T-helper 1 cell treated with Interleukin-12 subunit alpha and Interleukin-12 subunit beta and Interleukin-4 antibody, amounts not matched to agents 30 ng/mL and 1 ng/mL, for 36 hours (primary cell): ENCODE data around the gene GYS1. TPM values are rescaled to one million over a fixed set of nuclear protein-coding genes. Genes with fewer than 3 reads are reported as not detected.

ENCODE experiments used
- intact Hi-C: fragments of 100-400 bp; cut with micrococcal nuclease; formaldehyde crosslinking; loops from one replicate; pipeline ENCODE4 v1.15.1; 2024
- total RNA-seq: library from RNA; stranded (reverse); gene quantifications from 2 replicates; pipeline ENCODE4 v1.2.3, GENCODE V29; 2022

Gene GYS1
- total RNA-seq, 1 donor from 2014 or later, result 76.2 TPM

- intact Hi-C loops, result loop anchor here (1.0 to 5.0 kb wide), 3 partner anchors 39 to 110 kb away; partner anchors contain the start of genes C19orf73, CGB7 and PPFIA3
Observed at GRCh38 chr19:49018388-49019241, 25.5 kb upstream of the GYS1 start.

DNA sequence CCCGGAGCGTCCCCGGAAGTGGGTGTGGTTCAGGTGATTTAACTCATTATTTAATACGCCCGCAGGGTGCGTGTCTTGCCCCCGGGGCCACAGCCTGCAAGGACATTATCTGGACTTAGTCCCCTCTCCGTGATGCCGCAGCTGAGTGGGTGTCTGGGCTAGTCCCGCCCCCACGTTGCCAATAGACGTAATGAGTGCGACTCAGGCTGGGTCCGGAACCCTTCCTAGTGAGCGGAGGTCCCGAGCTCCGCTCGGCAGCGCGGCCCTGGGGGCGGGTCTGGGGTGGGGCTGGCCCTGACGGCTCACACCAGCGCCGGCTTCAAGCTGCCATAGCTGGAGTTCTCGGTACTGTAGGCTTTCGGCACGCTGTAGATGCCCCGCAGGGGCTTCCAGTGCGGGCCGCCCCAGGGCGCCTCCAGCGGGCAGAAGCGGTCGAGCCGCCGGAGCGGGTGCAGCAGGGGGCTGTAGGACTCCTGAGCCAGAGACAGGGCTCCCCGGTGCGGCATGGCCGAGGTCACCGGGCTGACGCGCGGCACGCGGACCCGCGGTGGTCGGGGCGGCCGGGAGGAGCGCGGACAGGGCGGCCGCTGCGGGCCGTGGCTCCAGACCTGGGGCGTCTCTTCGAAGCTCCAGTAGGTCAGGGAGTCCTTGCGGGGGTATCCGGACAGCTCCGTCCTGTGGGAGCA, 24.7 kb upstream of the GYS1 start:
- intact Hi-C loops, result loop anchor here (1.0 to 5.0 kb wide), 3 partner anchors 25 to 99 kb away; partner anchors contain the start of genes C19orf73, CGB7, GYS1 and PPFIA3

GRCh38 chr19:49017041-49017665, 24.0 kb upstream of the GYS1 start, which contains the start of gene LHB:
Gene LHB (minus strand): TSS chr19:49017091. CDS start chr19:49017081, 10 bp downstream.
- intact Hi-C loops, result loop anchor here (1.0 to 5.0 kb wide), 3 partner anchors 24 to 100 kb away; partner anchors contain the start of genes C19orf73, CGB7, GYS1 and PPFIA3

GRCh38 chr19:49016067-49016839, 23.1 kb upstream of the GYS1 start:
- intact Hi-C loops, result loop anchor here (5.0 kb wide), 2 partner anchors 41 to 101 kb away; partner anchors contain the start of genes C19orf73, CGB7 and PPFIA3

DNA sequence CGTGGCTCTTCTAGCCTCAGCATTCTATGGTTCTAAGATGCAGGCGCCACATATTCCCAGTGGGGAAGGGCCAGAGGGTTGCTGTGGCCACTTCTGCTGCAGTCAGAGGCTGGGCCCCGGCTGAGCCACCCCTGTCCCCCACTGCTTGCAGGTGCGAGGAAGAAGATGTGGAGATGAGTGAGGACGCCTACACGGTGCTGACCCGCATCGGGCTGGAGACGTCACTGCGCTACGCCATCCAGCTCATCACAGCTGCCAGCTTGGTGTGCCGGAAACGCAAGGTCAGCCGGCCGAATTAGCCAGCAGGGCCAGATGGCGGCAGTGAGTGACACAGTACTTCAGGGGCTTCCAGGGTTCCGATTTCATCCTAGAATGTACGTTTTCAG, 21.8 kb upstream of the GYS1 start:
- intact Hi-C loops, result loop anchor here (5.0 kb wide), 2 partner anchors 42 to 102 kb away; partner anchors contain the start of genes C19orf73, CGB7 and PPFIA3

DNA sequence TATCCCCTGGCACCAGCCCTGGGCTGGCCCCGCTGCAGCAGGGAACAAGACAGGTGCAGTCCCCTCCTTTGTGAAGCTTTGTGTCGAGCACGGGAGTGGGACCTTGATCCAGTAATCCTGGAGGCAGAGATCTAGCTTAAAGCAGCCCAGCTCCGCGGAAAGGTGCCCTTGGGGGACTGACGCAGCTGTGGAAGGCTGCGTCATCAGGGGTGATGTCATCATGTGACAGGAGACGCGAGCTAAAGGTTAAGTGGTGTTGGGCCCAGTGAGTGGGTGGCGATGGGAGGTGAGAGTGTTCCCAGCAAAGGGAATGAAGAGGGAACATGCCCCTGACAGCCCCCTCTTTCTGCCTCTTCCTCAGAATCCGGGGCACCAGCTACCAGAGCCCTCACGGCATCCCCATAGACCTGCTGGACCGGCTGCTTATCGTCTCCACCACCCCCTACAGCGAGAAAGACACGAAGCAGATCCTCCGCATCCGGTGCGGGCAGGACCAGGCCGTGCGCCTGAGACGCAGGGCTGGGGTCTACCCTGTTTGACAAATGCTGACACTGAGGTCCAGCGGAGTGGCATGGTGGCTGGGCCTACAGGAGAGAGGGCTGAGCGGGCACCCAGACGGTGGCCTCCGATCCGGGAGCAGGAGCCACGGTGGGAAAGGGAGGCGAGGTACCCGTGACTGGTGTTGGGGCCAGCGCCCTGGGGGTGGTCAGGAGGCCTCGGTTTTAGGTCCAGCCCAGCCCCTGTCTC, 21.2 kb upstream of the GYS1 start:
- intact Hi-C loops, result no loop called here

DNA sequence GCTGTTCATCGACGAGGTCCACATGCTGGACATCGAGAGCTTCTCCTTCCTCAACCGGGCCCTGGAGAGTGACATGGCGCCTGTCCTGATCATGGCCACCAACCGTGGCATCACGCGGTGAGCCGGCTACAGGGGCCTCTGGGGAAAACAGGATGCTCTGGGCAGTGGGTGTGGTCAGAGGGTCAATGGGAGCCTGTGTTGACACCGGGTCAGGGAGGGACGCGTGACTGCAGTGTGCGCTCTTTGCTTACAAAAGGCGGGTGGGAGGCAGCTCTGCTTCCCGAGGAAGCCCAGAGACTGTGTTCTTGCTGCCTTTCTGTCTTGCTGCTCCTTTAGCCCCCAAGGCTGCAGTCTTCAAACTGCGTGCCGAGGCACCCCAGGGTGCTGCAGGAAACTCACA, 18.1 kb upstream of the GYS1 start:
- intact Hi-C loops, result no loop called here

- intact Hi-C loops, result no loop called here
Observed at GRCh38 chr19:49010453-49010852, 17.3 kb upstream of the GYS1 start.

DNA sequence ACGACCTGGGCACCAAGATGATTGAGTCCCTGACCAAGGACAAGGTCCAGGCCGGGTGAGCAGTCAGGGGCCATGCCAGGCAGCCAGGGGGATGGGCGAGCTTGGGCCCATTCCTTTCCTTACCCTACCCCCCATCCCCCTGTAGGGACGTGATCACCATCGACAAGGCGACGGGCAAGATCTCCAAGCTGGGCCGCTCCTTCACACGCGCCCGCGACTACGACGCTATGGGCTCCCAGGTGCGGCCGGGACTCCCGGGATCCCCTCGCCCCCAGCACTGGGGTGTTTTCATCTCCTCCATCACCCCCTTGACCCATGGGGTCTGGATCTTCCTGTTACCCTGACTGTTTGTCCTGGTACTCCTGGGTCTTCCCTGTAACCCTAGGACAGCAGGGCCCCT, 16.7 kb upstream of the GYS1 start:
- intact Hi-C loops, result no loop called here

- intact Hi-C loops, result no loop called here
Observed at GRCh38 chr19:49006905-49007304, 13.8 kb upstream of the GYS1 start.

- intact Hi-C loops, result no loop called here
Observed at GRCh38 chr19:49004964-49005614, 12.0 kb upstream of the GYS1 start.

DNA sequence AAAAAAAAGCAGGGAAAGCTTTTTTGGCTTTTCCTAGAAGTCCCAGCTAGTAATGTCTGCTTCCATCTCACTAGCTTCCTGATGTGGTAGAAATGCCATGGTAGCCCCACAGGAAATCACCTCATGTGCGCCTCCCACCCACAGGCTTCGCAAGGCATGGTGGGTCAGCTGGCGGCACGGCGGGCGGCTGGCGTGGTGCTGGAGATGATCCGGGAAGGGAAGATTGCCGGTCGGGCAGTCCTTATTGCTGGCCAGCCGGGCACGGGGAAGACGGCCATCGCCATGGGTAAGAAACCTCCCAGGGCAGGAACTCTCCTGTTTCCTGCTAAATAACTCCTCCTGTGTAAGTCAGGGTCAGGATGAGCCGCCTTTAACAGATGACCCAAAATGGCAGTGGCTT, 11.0 kb upstream of the GYS1 start:
- intact Hi-C loops, result no loop called here

DNA sequence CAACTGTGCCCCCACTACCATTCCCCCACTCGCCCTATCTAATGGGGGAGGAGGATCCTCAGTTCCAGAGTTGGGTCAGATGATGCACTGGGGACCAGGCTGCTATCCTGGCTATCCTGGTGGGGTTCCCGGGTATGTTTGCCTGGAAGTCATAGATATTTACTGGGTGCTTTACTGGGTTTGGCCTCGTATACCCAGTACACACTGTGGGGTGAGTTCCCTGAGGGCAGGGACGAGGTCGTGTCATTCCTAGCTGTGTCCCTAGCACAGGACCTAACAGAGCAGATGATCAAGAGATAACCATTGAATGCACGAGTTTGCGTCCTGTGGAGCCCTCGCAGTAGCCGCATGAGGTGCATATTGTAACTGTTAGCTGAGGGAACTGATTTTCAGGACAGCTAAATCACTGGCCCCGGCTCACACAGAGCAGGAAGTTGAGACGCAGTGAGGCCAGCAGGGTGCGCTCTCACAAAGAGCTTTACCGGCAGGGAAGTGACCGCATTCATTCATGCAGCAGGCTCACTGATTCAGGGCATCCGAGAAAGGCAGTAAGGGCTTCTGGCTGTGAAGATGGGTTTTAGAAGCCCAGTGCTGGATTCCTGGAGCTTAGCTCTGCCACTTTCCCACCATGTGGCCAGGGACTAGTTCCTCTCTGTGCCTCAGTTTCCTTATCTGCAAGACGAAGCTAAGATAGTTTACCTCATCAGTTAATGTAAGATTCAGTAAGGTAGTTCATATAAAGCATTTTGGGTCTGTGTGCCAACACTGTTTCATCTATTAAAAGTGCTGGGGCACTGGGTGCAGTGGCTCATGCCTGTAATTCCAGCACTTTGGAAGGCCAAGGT, 6.6 kb upstream of the GYS1 start:
- intact Hi-C loops, result loop anchor here (1.0 kb wide), 2 partner anchors 98 to 200 kb away; no protein-coding TSS in a partner anchor

GRCh38 chr19:48997972-48998371, 4.9 kb upstream of the GYS1 start:
- intact Hi-C loops, result no loop called here

- intact Hi-C loops, result loop anchor here (5.0 kb wide), 3 partner anchors 153 to 773 kb away; partner anchors contain the start of genes ALDH16A1, AP2A1 and PIH1D1
Observed at GRCh38 chr19:48994035-48994386, 902 bp upstream of the GYS1 start.

GRCh38 chr19:48992581-48993174, 431 bp downstream of the GYS1 start:
- intact Hi-C loops, result loop anchor here (1.0 to 5.0 kb wide), 20 partner anchors 9 to 885 kb away; partner anchors contain the start of genes AKT1S1, ALDH16A1, AP2A1 and C19orf73

- intact Hi-C loops, result loop anchor here (1.0 to 5.0 kb wide), 4 partner anchors 9 to 775 kb away; partner anchors contain the start of genes ALDH16A1, AP2A1 and PIH1D1
Observed at GRCh38 chr19:48991873-48992580, 1.1 kb downstream of the GYS1 start.
